ENCODE measurements around the gene ATP1A3.
"Not testable (repeated sequence)": the region's sequence is repeated elsewhere in the genome, so short reads cannot be mapped to it uniquely, and the experiment has no call there.

Gene ATP1A3

GRCh38 chr19:41957161-41957837 is 36.7 kb downstream of the ATP1A3 start:
- DNase-seq (ENCODE audit: low read depth), result no peak
- no peak overlapping the region for H3K4me3 ChIP-seq (ENCODE audit: low read depth, low read length)

GRCh38 chr19:41956621-41957020 is 37.4 kb downstream of the ATP1A3 start:
- no peak for DNase-seq (ENCODE audit: low read depth)
- H3K4me3 ChIP-seq (ENCODE audit: low read depth, low read length), result no peak overlapping the region

- no peak overlapping the region for H3K4me3 ChIP-seq (ENCODE audit: low read depth, low read length)
- DNase-seq (ENCODE audit: low read depth), result no peak
Measured at GRCh38 chr19:41955521-41955920, 38.5 kb downstream of the ATP1A3 start.

GRCh38 chr19:41951686-41952172 is 42.3 kb downstream of the ATP1A3 start:
- H3K4me3 ChIP-seq (ENCODE audit: low read depth, low read length), result no peak overlapping the region

GRCh38 chr19:41947091-41947490 is 46.9 kb downstream of the ATP1A3 start:
- no peak for DNase-seq (ENCODE audit: low read depth)
- no peak overlapping the region for H3K4me3 ChIP-seq (ENCODE audit: low read depth, low read length)

More at GRCh38 chr19:41951686-41952172, 42.3 kb downstream of the ATP1A3 start:
- DNase-seq (ENCODE audit: low read depth), result peak; percentile 16

GRCh38 chr19:41945135-41945766 is 48.8 kb downstream of the ATP1A3 start:
- DNase-seq (ENCODE audit: low read depth), result no peak
- no peak overlapping the region for H3K4me3 ChIP-seq (ENCODE audit: low read depth, low read length)

GRCh38 chr19:41944336-41944735 is 49.7 kb downstream of the ATP1A3 start:
- H3K4me3 ChIP-seq (ENCODE audit: low read depth, low read length), result no peak overlapping the region
- no peak for DNase-seq (ENCODE audit: low read depth)

- DNase-seq (ENCODE audit: low read depth), result no peak
- no peak overlapping the region for H3K4me3 ChIP-seq (ENCODE audit: low read depth, low read length)
Measured at GRCh38 chr19:41941410-41942202, 52.4 kb downstream of the ATP1A3 start.

GRCh38 chr19:41940731-41941409 is 53.2 kb downstream of the ATP1A3 start:
- DNase-seq (ENCODE audit: low read depth), result no peak
- peak overlapping the region; percentile 58 for H3K4me3 ChIP-seq (ENCODE audit: low read depth, low read length)

GRCh38 chr19:41939861-41940730 is 53.9 kb downstream of the ATP1A3 start:
- no peak for DNase-seq (ENCODE audit: low read depth)
- H3K4me3 ChIP-seq (ENCODE audit: low read depth, low read length), result peak overlapping the region; percentile 58

GRCh38 chr19:41939209-41939608 is 54.8 kb downstream of the ATP1A3 start:
- not testable (repeated sequence) for H3K4me3 ChIP-seq (ENCODE audit: low read depth, low read length); DNase-seq (ENCODE audit: low read depth)

GRCh38 chr19:41937525-41938468 is 56.2 kb downstream of the ATP1A3 start:
- DNase-seq (ENCODE audit: low read depth), result no peak
- no peak overlapping the region for H3K4me3 ChIP-seq (ENCODE audit: low read depth, low read length)

GRCh38 chr19:41936961-41937360 is 57.1 kb downstream of the ATP1A3 start:
- H3K4me3 ChIP-seq (ENCODE audit: low read depth, low read length), result no peak overlapping the region
- DNase-seq (ENCODE audit: low read depth), result no peak

- DNase-seq (ENCODE audit: low read depth), result no peak
- H3K4me3 ChIP-seq (ENCODE audit: low read depth, low read length), result no peak overlapping the region
Measured at GRCh38 chr19:41936416-41936850, 57.6 kb downstream of the ATP1A3 start.

- no peak overlapping the region for H3K4me3 ChIP-seq (ENCODE audit: low read depth, low read length)
- no peak for DNase-seq (ENCODE audit: low read depth)
Measured at GRCh38 chr19:41935760-41936415, 58.1 kb downstream of the ATP1A3 start.

GRCh38 chr19:41934849-41935374 is 59.1 kb downstream of the ATP1A3 start:
- DNase-seq (ENCODE audit: low read depth), result no peak
- H3K4me3 ChIP-seq (ENCODE audit: low read depth, low read length), result no peak overlapping the region
